WTC11 (cell line): Measurements from ENCODE around the gene ZFX. TPM values are rescaled to one million over a fixed set of nuclear protein-coding genes. Genes with fewer than 3 reads are reported as not detected.

ENCODE experiments used
- ATAC-seq: fragments of 200-7000 bp; cut with Tn5 transposase; 2 replicates; pipeline ENCODE4 v1.10.0; 2021; ENCODE audit warnings: mild to moderate bottlenecking, moderate library complexity
- CTCF ChIA-PET: fragments of 300-600 bp; sonication (Branson Sonifier 250); formaldehyde crosslinking; loops from one replicate; lab custom pipeline; 2021; ENCODE audit warnings: antibody characterized with exemption; lab: Charles Lee
- POLR2A ChIA-PET: fragments of 350-600 bp; sonication (Branson Sonifier 250); formaldehyde crosslinking; loops from one replicate; lab custom pipeline; 2021; ENCODE audit warnings: antibody characterized with exemption; lab: Charles Lee
- DNase-seq: peaks from one replicate; pipeline ENCODE4 v3.0.0; 2021; ENCODE audit warnings: low spot score
- H3K27ac Mint-ChIP-seq: 2 replicates; pipeline ENCODE4 v1.8.0; 2021; ENCODE audit warnings: mixed read lengths
- H3K27me3 Mint-ChIP-seq: 2 replicates; pipeline ENCODE4 v1.8.0; 2021; ENCODE audit warnings: low read depth, mild to moderate bottlenecking, moderate library complexity, mixed read lengths
- H3K36me3 Mint-ChIP-seq: 2 replicates; pipeline ENCODE4 v1.8.0; 2021; ENCODE audit warnings: mixed read lengths
- H3K4me1 Mint-ChIP-seq: 2 replicates; pipeline ENCODE4 v1.8.0; 2022; ENCODE audit warnings: mixed read lengths
- H3K4me3 Mint-ChIP-seq: 2 replicates; pipeline ENCODE4 v1.8.0; 2021; ENCODE audit warnings: mild to moderate bottlenecking, moderate library complexity, mixed read lengths
- H3K9me3 Mint-ChIP-seq: 2 replicates; pipeline ENCODE4 v1.8.0; 2021; ENCODE audit warnings: mixed read lengths
- ATF1 ChIP-seq: sonication (generic); formaldehyde crosslinking; IDR thresholded peaks from 2 replicates; pipeline ENCODE4 v1.8.1; 2023; ENCODE audit warnings: mild to moderate bottlenecking, moderate library complexity, missing genetic modification reagents
- ATF3 ChIP-seq: sonication (generic); formaldehyde crosslinking; conservative IDR thresholded peaks from 2 replicates; pipeline ENCODE4 v1.8.1; 2022; ENCODE audit warnings: mild to moderate bottlenecking, missing genetic modification reagents
- ATF6 ChIP-seq: sonication (generic); formaldehyde crosslinking; IDR thresholded peaks from 2 replicates; pipeline ENCODE4 v1.8.1; 2023; ENCODE audit warnings: mild to moderate bottlenecking, missing genetic modification reagents
- CREM ChIP-seq: sonication (generic); formaldehyde crosslinking; IDR thresholded peaks from 2 replicates; pipeline ENCODE4 v1.8.1; 2022; ENCODE audit warnings: mild to moderate bottlenecking, missing genetic modification reagents, moderate library complexity
- E2F5 ChIP-seq: sonication (generic); formaldehyde crosslinking; IDR thresholded peaks from 2 replicates; pipeline ENCODE4 v1.8.1; 2022; ENCODE audit warnings: mild to moderate bottlenecking, moderate library complexity, missing genetic modification reagents
- ESRRA ChIP-seq: sonication (generic); formaldehyde crosslinking; IDR thresholded peaks from 2 replicates; pipeline ENCODE4 v1.8.1; 2022; ENCODE audit warnings: mild to moderate bottlenecking, missing genetic modification reagents, borderline replicate concordance
- GTF2I ChIP-seq: fragments of 250-450 bp; sonication (Bioruptor Pico); conservative IDR thresholded peaks from 2 replicates; pipeline ENCODE4 v1.4.0; 2021; ENCODE audit warnings: mild to moderate bottlenecking
- IRF1 ChIP-seq: sonication (generic); formaldehyde crosslinking; IDR thresholded peaks from 2 replicates; pipeline ENCODE4 v1.8.0; 2023; ENCODE audit warnings: missing genetic modification reagents
- MAX ChIP-seq: sonication (generic); formaldehyde crosslinking; IDR thresholded peaks from 2 replicates; pipeline ENCODE4 v1.8.0; 2022; ENCODE audit warnings: mild to moderate bottlenecking, missing genetic modification reagents
- MLX ChIP-seq: sonication (generic); formaldehyde crosslinking; IDR thresholded peaks from 2 replicates; pipeline ENCODE4 v1.8.1; 2023; ENCODE audit warnings: mild to moderate bottlenecking, missing genetic modification reagents, moderate library complexity
- NFATC4 ChIP-seq: fragments of 250-450 bp; sonication (Bioruptor Pico); IDR thresholded peaks from 2 replicates; pipeline ENCODE4 v1.9.0; 2021; ENCODE audit warnings: mild to moderate bottlenecking
- NR2C2 ChIP-seq: sonication (generic); formaldehyde crosslinking; IDR thresholded peaks from 2 replicates; pipeline ENCODE4 v1.8.0; 2022; ENCODE audit warnings: mild to moderate bottlenecking, missing genetic modification reagents
- NR3C1 ChIP-seq: sonication (generic); formaldehyde crosslinking; conservative IDR thresholded peaks from 2 replicates; pipeline ENCODE4 v1.8.1; 2023; ENCODE audit warnings: low read depth, mild to moderate bottlenecking, missing genetic modification reagents
- PREB ChIP-seq: sonication (generic); formaldehyde crosslinking; IDR thresholded peaks from 2 replicates; pipeline ENCODE4 v1.8.1; 2022; ENCODE audit warnings: mild to moderate bottlenecking, missing genetic modification reagents, moderate library complexity, borderline replicate concordance
- SMAD3 ChIP-seq: sonication (generic); formaldehyde crosslinking; IDR thresholded peaks from 2 replicates; pipeline ENCODE4 v1.8.0; 2022; ENCODE audit warnings: missing genetic modification reagents, mild to moderate bottlenecking, borderline replicate concordance
- SMAD4 ChIP-seq: sonication (generic); formaldehyde crosslinking; IDR thresholded peaks from 2 replicates; pipeline ENCODE4 v1.8.0; 2022; ENCODE audit warnings: mild to moderate bottlenecking, missing genetic modification reagents
- ZNF138 ChIP-seq: sonication (generic); formaldehyde crosslinking; conservative IDR thresholded peaks from 2 replicates; pipeline ENCODE4 v1.8.1; 2022; ENCODE audit warnings: mild to moderate bottlenecking, moderate library complexity, missing genetic modification reagents
- ZNF219 ChIP-seq: sonication (generic); formaldehyde crosslinking; IDR thresholded peaks from 2 replicates; pipeline ENCODE4 v1.8.0; 2023; ENCODE audit warnings: missing genetic modification reagents, mild to moderate bottlenecking, borderline replicate concordance
- ZNF512 ChIP-seq: sonication (generic); formaldehyde crosslinking; IDR thresholded peaks from 2 replicates; pipeline ENCODE4 v1.8.1; 2022; ENCODE audit warnings: missing genetic modification reagents, borderline replicate concordance
- total RNA-seq: library from RNA; stranded (reverse); gene quantifications from 3 replicates; pipeline ENCODE4 v1.2.3, GENCODE V29; 2021

The ZFX gene
- total RNA-seq, 1 experiment from 2014 or later = 19.3 TPM

- ATAC-seq (no peak), DNase-seq (peak; percentile 14)
- Mint-ChIP-seq H3K4me1 (peaks cover 25% of the 10 kb centered on the region), H3K36me3 (peaks cover 22% of the 10 kb centered on the region), H3K9me3 (no peaks in the 10 kb centered on the region), H3K27me3 (no peaks in the 10 kb centered on the region), H3K27ac (0 out of 2 replicates have a peak overlapping the region, but pooled peaks have one; percentile 32), H3K4me3 (no peak overlapping the region)
- TF ChIP-seq ZNF512 (CRISPR knock-in tag) (no peak), CREM (CRISPR knock-in tag) (no peak), SMAD4 (CRISPR knock-in tag) (no peak), E2F5 (no peak), PREB (no peak), NFATC4 (no peak), NR2C2 (no peak), SMAD3 (no peak), ATF3 (CRISPR knock-in tag) (no peak), GTF2I (CRISPR knock-in tag) (no peak), ZNF138 (CRISPR knock-in tag) (no peak), ZNF219 (CRISPR knock-in tag) (no peak), NR3C1 (CRISPR knock-in tag) (no peak), MAX (CRISPR knock-in tag) (no peak), ATF6 (CRISPR knock-in tag) (no peak), ATF1 (no peak), MLX (CRISPR knock-in tag) (no peak), ESRRA (CRISPR knock-in tag) (no peak), IRF1 (CRISPR knock-in tag) (no peak)
- CTCF ChIA-PET = no interaction called here
- POLR2A ChIA-PET = interaction anchor here (0.7 kb wide), 1 partner anchor 77 kb away, joined by 3 read pairs; no protein-coding TSS in a partner anchor
Observed at GRCh38 chrX:24173115-24173847, 23.8 kb downstream of the ZFX start.
